ENCODE measurements around the gene NLGN1.

The NLGN1 gene

DNA sequence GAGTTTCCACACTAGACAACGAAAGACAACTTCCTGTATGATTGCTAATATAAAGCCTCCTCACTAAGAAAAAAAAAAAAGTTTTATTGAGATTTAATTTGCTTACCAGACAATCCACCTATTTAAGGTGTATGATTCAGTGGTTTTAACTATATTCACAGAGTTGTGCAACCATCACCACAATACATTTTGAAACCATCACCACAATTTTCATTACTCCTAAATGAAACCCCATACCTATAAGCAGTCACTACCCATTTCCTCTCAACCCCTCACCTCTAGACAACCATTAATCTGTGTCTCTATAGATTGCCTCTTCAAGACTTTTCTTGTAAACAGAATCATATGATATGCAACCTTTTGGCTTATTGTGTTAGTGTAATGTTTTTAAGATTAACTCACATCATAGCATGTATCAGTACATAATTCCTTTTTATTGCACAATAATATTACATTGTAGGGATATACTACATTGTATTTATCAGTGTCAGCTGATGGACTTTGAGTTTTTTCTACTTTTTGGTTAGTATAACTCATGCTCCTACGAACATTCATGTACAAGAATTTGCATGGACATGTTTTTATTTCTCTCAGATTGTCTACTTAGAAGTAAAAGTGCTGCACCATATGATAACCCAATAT, 339.7 kb downstream of the NLGN1 start:
- TF ChIP-seq, protein P1, sequence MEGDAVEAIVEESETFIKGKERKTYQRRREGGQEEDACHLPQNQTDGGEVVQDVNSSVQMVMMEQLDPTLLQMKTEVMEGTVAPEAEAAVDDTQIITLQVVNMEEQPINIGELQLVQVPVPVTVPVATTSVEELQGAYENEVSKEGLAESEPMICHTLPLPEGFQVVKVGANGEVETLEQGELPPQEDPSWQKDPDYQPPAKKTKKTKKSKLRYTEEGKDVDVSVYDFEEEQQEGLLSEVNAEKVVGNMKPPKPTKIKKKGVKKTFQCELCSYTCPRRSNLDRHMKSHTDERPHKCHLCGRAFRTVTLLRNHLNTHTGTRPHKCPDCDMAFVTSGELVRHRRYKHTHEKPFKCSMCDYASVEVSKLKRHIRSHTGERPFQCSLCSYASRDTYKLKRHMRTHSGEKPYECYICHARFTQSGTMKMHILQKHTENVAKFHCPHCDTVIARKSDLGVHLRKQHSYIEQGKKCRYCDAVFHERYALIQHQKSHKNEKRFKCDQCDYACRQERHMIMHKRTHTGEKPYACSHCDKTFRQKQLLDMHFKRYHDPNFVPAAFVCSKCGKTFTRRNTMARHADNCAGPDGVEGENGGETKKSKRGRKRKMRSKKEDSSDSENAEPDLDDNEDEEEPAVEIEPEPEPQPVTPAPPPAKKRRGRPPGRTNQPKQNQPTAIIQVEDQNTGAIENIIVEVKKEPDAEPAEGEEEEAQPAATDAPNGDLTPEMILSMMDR (conservative IDR thresholded peaks at IDR 0.05) = no peak
- no peak overlapping the region for H3K27ac ChIP-seq

DNA sequence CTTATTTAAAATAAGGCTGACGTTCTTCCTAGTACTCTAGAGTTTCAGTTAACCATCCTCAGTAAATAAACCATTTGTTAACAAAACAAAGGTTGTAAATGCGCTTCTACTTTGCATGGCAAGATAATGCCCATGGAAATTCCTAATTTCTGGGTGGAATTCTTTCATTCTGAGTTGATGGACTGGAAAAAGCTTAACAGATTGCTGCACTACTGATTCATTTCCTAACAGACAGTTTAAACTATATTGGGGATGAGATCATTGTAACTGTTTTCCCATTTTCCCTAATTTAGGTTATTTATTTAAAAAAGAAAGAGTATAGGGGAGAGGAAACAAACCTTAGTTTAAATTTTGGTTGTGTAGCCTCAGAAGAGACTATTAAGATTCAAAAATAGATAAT, 342.2 kb downstream of the NLGN1 start:
- TF ChIP-seq, protein P1 (conservative IDR thresholded peaks at IDR 0.05) = no peak
- H3K27ac ChIP-seq = no peak overlapping the region

DNA sequence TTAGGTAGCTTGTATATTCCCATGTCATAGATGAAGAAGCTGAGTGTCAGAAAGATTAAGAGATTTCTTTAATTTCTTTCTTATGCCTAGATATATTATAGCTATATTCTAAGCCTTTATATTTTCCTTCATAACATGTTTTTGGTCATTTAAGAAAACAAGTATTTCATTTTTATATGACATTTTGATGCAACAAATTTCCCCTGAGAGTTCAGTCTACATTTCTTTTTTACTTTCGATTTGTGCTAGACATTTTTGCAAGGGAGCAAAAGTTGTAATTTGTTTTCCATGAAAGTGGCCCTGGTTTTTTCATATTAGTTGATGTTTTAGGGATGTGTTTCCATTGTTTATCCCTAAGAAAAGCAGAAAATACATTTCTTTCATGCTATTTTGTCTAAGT, 344.9 kb downstream of the NLGN1 start:
- TF ChIP-seq, protein P1 (conservative IDR thresholded peaks at IDR 0.05) = no peak
- no peak overlapping the region for H3K27ac ChIP-seq

DNA sequence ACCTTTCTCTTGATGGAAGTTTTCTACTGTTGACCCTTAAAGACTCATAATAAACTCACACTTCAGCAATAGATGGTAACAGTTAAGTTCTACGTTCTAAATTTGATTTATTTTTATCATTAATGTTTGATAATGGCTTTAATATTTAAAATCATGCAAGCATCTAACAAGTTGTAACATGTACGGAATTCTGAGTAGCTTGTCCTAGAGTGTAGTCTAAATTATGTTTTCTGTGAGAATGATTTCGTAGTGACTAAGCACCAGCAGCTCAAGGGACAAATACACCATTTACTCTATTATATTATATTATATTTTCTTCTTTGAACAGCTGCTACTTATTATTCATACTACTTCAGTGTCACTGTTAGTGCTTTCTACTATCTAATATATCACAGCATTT, 345.6 kb downstream of the NLGN1 start:
- TF ChIP-seq, protein P1 (conservative IDR thresholded peaks at IDR 0.05) = no peak
- H3K27ac ChIP-seq = no peak overlapping the region

DNA sequence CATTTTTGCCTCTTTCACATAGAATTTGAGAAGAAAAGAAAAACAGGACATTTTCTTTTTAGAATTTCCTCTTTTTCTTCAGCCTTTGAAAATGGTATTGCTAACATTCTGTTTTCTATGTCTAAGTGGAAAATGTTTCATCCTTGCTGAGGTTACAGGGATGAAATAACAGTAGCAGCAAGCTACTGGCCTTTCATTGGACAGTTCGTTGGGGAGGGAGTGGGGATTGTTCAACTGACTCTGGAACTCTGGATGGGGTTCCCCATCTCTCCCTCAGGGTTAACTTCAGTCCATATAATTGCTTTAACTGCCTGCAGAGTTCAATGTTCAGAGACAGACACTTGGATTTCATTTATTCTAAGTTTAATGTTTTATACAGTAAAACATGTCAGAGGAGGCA, 346.0 kb downstream of the NLGN1 start:
- H3K27ac ChIP-seq = no peak overlapping the region
- TF ChIP-seq, protein P1 (conservative IDR thresholded peaks at IDR 0.05) = no peak

DNA sequence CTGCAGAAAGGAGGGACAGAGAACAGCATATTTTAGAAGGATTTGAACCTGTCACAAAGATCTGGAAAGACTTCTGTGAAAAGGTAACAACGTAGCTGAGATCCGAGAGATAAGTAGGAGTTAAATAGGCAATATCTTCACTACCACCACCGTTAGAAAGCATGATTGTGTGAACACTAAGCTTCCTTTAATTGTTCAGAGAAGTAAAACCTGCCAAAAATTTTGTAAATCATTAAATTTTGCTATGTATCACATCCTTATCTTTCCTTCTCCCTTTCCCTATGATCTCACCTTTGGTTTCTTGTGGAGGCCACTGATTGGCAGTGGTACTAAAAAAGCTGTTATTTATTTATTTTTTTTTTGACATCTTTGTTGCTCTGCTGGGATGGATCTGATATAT, 346.9 kb downstream of the NLGN1 start:
- TF ChIP-seq, protein P1 (conservative IDR thresholded peaks at IDR 0.05) = no peak
- no peak overlapping the region for H3K27ac ChIP-seq

DNA sequence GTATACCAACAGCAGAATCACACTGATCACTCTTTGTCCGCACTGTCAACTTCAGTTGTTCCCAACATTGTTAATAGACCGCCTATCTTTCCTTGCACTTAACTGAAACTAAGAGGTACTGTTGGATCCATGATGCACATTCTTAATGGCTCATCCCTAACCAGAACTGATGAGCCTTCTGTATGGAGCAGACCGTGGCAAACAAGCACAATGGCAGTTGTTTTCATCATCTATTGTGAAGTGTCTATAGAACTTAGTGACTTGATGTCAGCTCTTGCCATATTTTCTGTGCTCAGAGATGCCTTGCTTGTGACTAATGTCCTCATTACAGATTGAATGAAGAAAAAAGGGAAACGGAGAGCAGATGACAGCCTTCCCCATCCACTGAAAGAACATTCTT, 347.4 kb downstream of the NLGN1 start:
- H3K27ac ChIP-seq = no peak overlapping the region
- TF ChIP-seq, protein P1 (conservative IDR thresholded peaks at IDR 0.05) = no peak
